LNCaP clone FGC (cell line): ENCODE measurements around the gene RDM1.

ENCODE experiments used
- DNase-seq: peaks from one replicate; pipeline ENCODE4 v3.0.0-alpha.2; 2011; ENCODE audit warnings: low read depth
- H3K4me3 ChIP-seq: 2 replicates; pipeline ENCODE4 v1.5.1; 2011; ENCODE audit warnings: mild to moderate bottlenecking, low read depth, low read length, control low read depth
- TF ChIP-seq, protein P1 (sequence below): IDR thresholded peaks from 2 replicates; pipeline ENCODE4 v1.5.1; 2012; ENCODE audit warnings: mild to moderate bottlenecking; ENCODE audit not compliant: control insufficient read depth, insufficient read depth; ENCODE audit errors: extremely low read depth

RDM1 gene

DNA sequence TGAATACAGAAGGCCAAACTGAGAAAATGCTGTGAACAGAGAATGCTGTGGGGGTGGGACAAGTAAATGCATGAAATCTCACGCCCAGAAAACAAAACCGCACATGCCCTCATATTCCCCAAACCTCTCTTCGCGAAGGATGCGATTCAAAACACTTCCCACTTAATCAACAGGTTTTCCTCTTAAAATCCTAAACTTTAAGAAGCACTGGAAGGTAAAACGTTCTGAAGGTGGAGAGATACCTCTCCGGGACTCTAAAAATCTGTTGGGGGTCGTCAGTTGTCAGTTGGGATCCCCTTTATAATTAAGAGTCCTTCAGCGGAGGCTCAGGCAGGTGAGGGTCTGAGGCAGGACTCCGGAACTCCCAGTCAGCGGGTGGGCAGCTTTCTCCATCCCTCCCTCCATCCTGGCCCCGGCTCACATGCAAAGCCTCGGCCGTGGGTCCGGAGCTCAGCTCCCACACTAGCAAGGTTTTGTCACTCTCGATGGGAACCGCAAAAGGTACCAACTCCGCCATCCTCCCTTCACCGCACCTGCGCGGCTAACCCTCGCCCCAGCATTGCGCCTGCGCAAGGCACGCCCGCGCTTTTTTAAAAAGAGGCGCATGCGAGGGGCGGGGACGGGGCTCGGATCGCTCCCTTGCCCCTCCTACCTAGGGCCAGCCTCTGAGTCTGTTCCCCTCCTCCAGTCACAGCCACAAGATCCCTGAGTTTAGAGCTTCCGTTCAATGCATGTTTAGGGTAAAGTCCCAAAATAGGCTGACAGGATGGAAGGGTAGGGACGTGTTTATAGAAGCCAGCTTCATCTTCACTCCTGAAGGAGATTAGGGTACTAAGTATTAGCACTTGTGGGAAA is at the start of gene RDM1:
RDM1 (minus strand) TSS at position 563 of the 855 bp plus-strand sequence; CDS start at position 517, 46 bp downstream.
- peak within 1 kb of the TSS; percentile 77 for H3K4me3 ChIP-seq
- DNase-seq: peak; percentile 33
- TF ChIP-seq, protein P1, sequence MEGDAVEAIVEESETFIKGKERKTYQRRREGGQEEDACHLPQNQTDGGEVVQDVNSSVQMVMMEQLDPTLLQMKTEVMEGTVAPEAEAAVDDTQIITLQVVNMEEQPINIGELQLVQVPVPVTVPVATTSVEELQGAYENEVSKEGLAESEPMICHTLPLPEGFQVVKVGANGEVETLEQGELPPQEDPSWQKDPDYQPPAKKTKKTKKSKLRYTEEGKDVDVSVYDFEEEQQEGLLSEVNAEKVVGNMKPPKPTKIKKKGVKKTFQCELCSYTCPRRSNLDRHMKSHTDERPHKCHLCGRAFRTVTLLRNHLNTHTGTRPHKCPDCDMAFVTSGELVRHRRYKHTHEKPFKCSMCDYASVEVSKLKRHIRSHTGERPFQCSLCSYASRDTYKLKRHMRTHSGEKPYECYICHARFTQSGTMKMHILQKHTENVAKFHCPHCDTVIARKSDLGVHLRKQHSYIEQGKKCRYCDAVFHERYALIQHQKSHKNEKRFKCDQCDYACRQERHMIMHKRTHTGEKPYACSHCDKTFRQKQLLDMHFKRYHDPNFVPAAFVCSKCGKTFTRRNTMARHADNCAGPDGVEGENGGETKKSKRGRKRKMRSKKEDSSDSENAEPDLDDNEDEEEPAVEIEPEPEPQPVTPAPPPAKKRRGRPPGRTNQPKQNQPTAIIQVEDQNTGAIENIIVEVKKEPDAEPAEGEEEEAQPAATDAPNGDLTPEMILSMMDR: no peak

- no peak for DNase-seq
Observed at GRCh38 chr17:35978346-35978745, 47.8 kb upstream of the RDM1 start.

GRCh38 chr17:35977509-35977908 is 46.9 kb upstream of the RDM1 start:
- DNase-seq: no peak
- TF ChIP-seq, protein P1: no peak
- H3K4me3 ChIP-seq: no peak overlapping the region

More at GRCh38 chr17:35978346-35978745, 47.8 kb upstream of the RDM1 start:
- H3K4me3 ChIP-seq: no peak overlapping the region
- TF ChIP-seq, protein P1: no peak

DNA sequence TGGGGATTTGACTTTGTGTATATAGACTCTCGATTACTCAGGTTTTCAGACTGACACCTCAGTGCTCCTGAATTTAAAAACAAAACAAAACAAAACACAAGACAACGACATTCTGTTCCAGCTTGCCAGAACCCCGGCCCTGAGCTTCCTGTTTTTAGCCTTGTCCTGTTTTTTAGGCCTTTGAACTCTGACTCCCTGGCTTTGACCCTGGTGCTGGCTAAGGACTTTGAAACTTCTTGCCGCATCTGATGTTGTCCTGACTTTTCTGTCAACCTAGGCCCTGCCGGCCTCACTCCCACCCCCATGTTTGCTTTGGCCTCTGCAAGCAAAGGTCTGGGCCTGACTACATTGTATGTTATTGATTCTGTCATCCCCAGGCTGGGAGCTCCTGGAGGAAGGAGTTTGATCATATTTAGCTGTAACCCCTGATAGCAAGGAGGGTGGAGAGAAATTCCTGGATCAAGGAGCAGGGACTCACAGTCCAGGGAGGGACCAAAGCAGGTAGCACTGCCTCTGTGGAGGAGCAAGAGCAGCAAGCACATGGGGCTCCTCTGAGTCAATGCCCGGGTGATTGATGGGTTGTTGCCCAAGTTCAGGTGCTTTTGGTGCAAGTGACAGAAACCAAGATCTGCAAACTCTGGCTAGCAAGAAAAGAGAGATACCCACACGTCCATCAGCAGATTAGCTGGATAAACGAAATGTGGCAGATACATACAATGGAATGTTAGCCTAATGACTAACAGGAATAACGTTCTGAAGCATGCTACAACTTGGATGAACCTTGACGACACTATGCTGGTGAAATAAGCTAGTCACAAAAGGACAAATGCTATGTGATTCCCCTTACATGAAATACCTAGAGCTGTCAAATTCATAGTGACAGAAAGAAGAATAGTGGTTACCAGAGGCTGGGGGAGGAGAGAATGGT is 43.0 kb upstream of the RDM1 start:
- DNase-seq: no peak
- TF ChIP-seq, protein P1: no peak
- H3K4me3 ChIP-seq: no peak overlapping the region

GRCh38 chr17:35972945-35973332 is 42.4 kb upstream of the RDM1 start:
- DNase-seq: no peak
- no peak overlapping the region for H3K4me3 ChIP-seq
- TF ChIP-seq, protein P1: no peak

GRCh38 chr17:35972535-35972934 is 42.0 kb upstream of the RDM1 start:
- DNase-seq: no peak
- H3K4me3 ChIP-seq: no peak overlapping the region
- TF ChIP-seq, protein P1: no peak
